IMR-90 (cell line): ENCODE measurements around the gene PPP2R5A. TPM values are rescaled to one million over a fixed set of nuclear protein-coding genes. Genes with fewer than 3 reads are reported as not detected.

ENCODE experiments used
- ATAC-seq: fragments of 200-7000 bp; cut with Tn5 transposase; 2 replicates; pipeline ENCODE4 v1.9.1; 2020; ENCODE audit warnings: low read depth, mild to moderate bottlenecking, moderate library complexity
- BruUV-seq: library from RNA; stranded (reverse); fragments of 400-500 nt; replicated peaks from 2 replicates; lab custom pipeline; 2021; lab: Mats Ljungman, UMichigan
- CTCF ChIA-PET: fragments of 300-600 bp; formaldehyde crosslinking; extraction: SDS; loops from one replicate; lab custom pipeline; 2021; ENCODE audit warnings: antibody characterized with exemption; lab: Yijun Ruan, JAX
- POLR2A ChIA-PET: fragments of 300-600 bp; sonication (Branson Sonifier 250); formaldehyde crosslinking; loops from one replicate; lab custom pipeline; 2022; ENCODE audit warnings: antibody characterized with exemption; ENCODE audit not compliant: unreplicated experiment; lab: Charles Lee
- DNase-seq: peaks from one replicate; pipeline ENCODE4 v3.0.0; 2013
- H2AFZ ChIP-seq: replicated peaks from 2 replicates; pipeline ENCODE3; 2013; ENCODE audit warnings: low read length, mild to moderate bottlenecking; ENCODE audit not compliant: poor library complexity
- H2AK5ac ChIP-seq: 2 replicates; pipeline ENCODE4 v1.6.1; 2013; ENCODE audit warnings: low read depth, low read length, inconsistent platforms
- H2AK9ac ChIP-seq: replicated peaks from 2 replicates; pipeline ENCODE3; 2013; ENCODE audit warnings: mild to moderate bottlenecking, low read depth, low read length, moderate library complexity; ENCODE audit not compliant: poor library complexity
- H2BK120ac ChIP-seq: 2 replicates; pipeline ENCODE4 v1.6.1; 2013; ENCODE audit warnings: low read depth, low read length, inconsistent platforms
- H2BK15ac ChIP-seq: 3 replicates; pipeline ENCODE4 v1.6.1; 2013; ENCODE audit warnings: low read depth, low read length, inconsistent platforms
- H2BK20ac ChIP-seq: 2 replicates; pipeline ENCODE4 v1.6.1; 2013; ENCODE audit warnings: low read depth, mild to moderate bottlenecking, inconsistent platforms, low read length, moderate library complexity
- H2BK5ac ChIP-seq: 2 replicates; pipeline ENCODE4 v1.6.1; 2013; ENCODE audit warnings: mild to moderate bottlenecking, low read depth, low read length, inconsistent platforms; ENCODE audit not compliant: poor library complexity, severe bottlenecking
- H3K14ac ChIP-seq: replicated peaks from 2 replicates; pipeline ENCODE4 v1.6.1; 2013; ENCODE audit warnings: low read depth, low read length, inconsistent platforms
- H3K18ac ChIP-seq: 2 replicates; pipeline ENCODE4 v1.6.1; 2013; ENCODE audit warnings: low read depth, low read length, control low read depth
- H3K23ac ChIP-seq: 2 replicates; pipeline ENCODE4 v1.6.1; 2013; ENCODE audit warnings: low read depth, low read length, inconsistent platforms
- H3K27ac ChIP-seq: 2 replicates; pipeline ENCODE4 v1.5.1; 2013; ENCODE audit warnings: mild to moderate bottlenecking, control low read depth, low read length; ENCODE audit not compliant: insufficient read depth
- H3K27me3 ChIP-seq: 2 replicates; pipeline ENCODE4 v1.6.1; 2013; ENCODE audit warnings: low read length; ENCODE audit not compliant: control insufficient read depth, insufficient read depth
- H3K36me3 ChIP-seq: 2 replicates; pipeline ENCODE4 v1.6.1; 2013; ENCODE audit warnings: low read length, mixed read lengths; ENCODE audit not compliant: control insufficient read depth, insufficient read depth
- H3K4ac ChIP-seq: 2 replicates; pipeline ENCODE4 v1.6.1; 2013; ENCODE audit warnings: low read depth, low read length, inconsistent platforms
- H3K4me1 ChIP-seq: 2 replicates; pipeline ENCODE4 v1.6.1; 2013; ENCODE audit warnings: low read length, mixed read lengths; ENCODE audit not compliant: control insufficient read depth, insufficient read depth
- H3K4me2 ChIP-seq: 2 replicates; pipeline ENCODE4 v1.6.1; 2013; ENCODE audit warnings: low read depth, mild to moderate bottlenecking, control low read depth, low read length, moderate library complexity
- H3K4me3 ChIP-seq: 2 replicates; pipeline ENCODE4 v1.5.1; 2013; ENCODE audit warnings: low read depth, mild to moderate bottlenecking, control low read depth, low read length, moderate library complexity; ENCODE audit not compliant: insufficient read depth
- H3K56ac ChIP-seq: 2 replicates; pipeline ENCODE4 v1.6.1; 2013; ENCODE audit warnings: low read length, inconsistent platforms; ENCODE audit not compliant: insufficient read depth; ENCODE audit errors: extremely low read depth
- H3K79me1 ChIP-seq, 2 experiments: 2 replicates each; pipeline ENCODE4 v1.6.1; 2013; ENCODE audit warnings: low read length in 2 of 2, inconsistent platforms in 1 of 2, low read depth in 1 of 2
- H3K9ac ChIP-seq: 2 replicates; pipeline ENCODE4 v1.6.1; 2013; ENCODE audit warnings: low read depth, low read length, control low read depth
- H3K9me1 ChIP-seq: 2 replicates; pipeline ENCODE4 v1.6.1; 2013; ENCODE audit warnings: low read length, inconsistent platforms; ENCODE audit not compliant: insufficient read depth
- H3K9me3 ChIP-seq: 2 replicates; pipeline ENCODE4 v1.6.1; 2013; ENCODE audit warnings: low read length; ENCODE audit not compliant: control insufficient read depth, insufficient read depth
- H4K20me1 ChIP-seq: 2 replicates; pipeline ENCODE4 v1.6.1; 2013; ENCODE audit warnings: low read length, inconsistent platforms; ENCODE audit not compliant: insufficient read depth
- H4K5ac ChIP-seq: 2 replicates; pipeline ENCODE4 v1.6.1; 2013; ENCODE audit warnings: mild to moderate bottlenecking, low read depth, low read length, control low read depth
- H4K8ac ChIP-seq, 2 experiments: 2 replicates each; pipeline ENCODE4 v1.6.1; 2013; ENCODE audit warnings: low read depth in 2 of 2, low read length in 2 of 2, control low read depth in 1 of 2, inconsistent platforms in 1 of 2
- H4K91ac ChIP-seq: 2 replicates; pipeline ENCODE4 v1.6.1; 2013; ENCODE audit warnings: low read depth, low read length, inconsistent platforms; ENCODE audit not compliant: insufficient read depth
- BHLHE40 ChIP-seq: fragments of 150-350 bp; IDR thresholded peaks from 2 replicates; pipeline ENCODE4 v1.6.1; 2016; ENCODE audit warnings: mild to moderate bottlenecking, low read depth, low read length
- MAZ ChIP-seq: IDR thresholded peaks from 2 replicates; pipeline ENCODE4 v1.6.1; 2012; ENCODE audit warnings: low read depth, mild to moderate bottlenecking, low read length, improper control_type of control experiment, moderate library complexity, borderline replicate concordance
- RFX5 ChIP-seq: IDR thresholded peaks from 2 replicates; pipeline ENCODE4 v1.8.0; 2012; ENCODE audit warnings: low read depth, mild to moderate bottlenecking, low read length, moderate library complexity
- SMC3 ChIP-seq: fragments of 150-350 bp; IDR thresholded peaks from 2 replicates; pipeline ENCODE4 v1.6.1; 2016; ENCODE audit warnings: low read depth, mild to moderate bottlenecking, antibody characterized with exemption, low read length, moderate library complexity
- WGBS, 2 experiments: methylation state at CpG; one replicate each; pipeline versions ENCODE4 v1.1.5 to v1.1.7; 2013; ENCODE audit warnings: missing lambda C conversion rate in 2 of 2; ENCODE audit not compliant: insufficient read length in 1 of 2; ENCODE audit errors: extremely low coverage in 2 of 2; 5-methylcytosine and 5-hydroxymethylcytosine counted together
- dilution Hi-C: fragments of 300-500 bp; cut with HindIII; formaldehyde crosslinking; loops from one replicate; pipeline ENCODE4 v1.14.3; 2018; ENCODE audit warnings: low sequenced_read_pairs; ENCODE audit not compliant: unreplicated experiment
- in situ Hi-C: fragments of 300-500 bp; cut with MboI; formaldehyde crosslinking; loops from 3 replicates; pipeline ENCODE4 v1.14.3; 2019; ENCODE audit warnings: low sequenced_read_pairs, inconsistent platforms, mixed read lengths
- intact Hi-C: fragments of 100-400 bp; cut with micrococcal nuclease; formaldehyde crosslinking; loops from 2 replicates; pipeline ENCODE4 v1.10.0; 2022
- polyA plus RNA-seq, 3 experiments: library from polyadenylated mRNA; depleted of rRNA; stranded (reverse); fragments of >200 nt; gene quantifications; 2 replicates each; pipeline ENCODE4 v1.2.3, GENCODE V29; 2012; ENCODE audit warnings: low replicate concordance in 1 of 3
- total RNA-seq: library from RNA; depleted of rRNA; stranded (reverse); fragments of >200 nt; gene quantifications from 2 replicates; pipeline ENCODE4 v1.2.3, GENCODE V29; 2012
- TF ChIP-seq, protein P1 (sequence below): fragments of 150-350 bp; IDR thresholded peaks from 2 replicates; pipeline ENCODE4 v1.6.1; 2016; ENCODE audit warnings: low read depth, mild to moderate bottlenecking, low read length, moderate library complexity, borderline replicate concordance

The PPP2R5A gene
- total and polyA plus RNA-seq, 2 of the 4 experiments (the other 2 are of a cell fraction) = 8.4 to 12.6 TPM

DNA sequence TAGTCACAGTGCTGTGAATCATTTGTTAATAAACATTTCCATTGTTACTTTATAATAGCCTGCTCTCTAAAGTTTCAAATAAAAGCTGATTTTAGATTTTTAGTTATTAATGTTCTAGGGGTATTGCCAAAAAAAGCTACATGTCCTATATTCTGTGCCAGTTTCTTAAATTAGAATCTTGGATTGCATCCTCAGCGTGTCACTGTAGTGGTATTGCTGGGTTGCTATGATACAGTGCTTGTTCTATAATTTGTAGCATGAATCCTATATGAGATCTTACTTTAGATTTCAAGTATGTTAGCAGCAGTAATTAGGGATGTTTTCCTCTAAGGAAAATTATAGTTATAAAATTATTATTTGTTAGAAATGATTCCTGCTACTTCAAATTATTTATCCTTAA, 16.4 kb downstream of the PPP2R5A start:
- H3K36me3 ChIP-seq = no peaks in the 10 kb centered on the region
- H3K4ac ChIP-seq = no peak overlapping the region
- intact Hi-C loops = no loop called here
- H3K27ac ChIP-seq = no peak overlapping the region
- dilution Hi-C loops = no loop called here
- ChIA-PET POLR2A (no interaction called here), CTCF (interaction anchor here (0.6 to 1.3 kb wide), 2 partner anchors 16 to 231 kb away, joined by 3 read pairs; no protein-coding TSS in a partner anchor)
- no peak for ATAC-seq
- no peaks in the 10 kb centered on the region for H3K9me1 ChIP-seq
- no peak overlapping the region for H3K9ac ChIP-seq
- H3K14ac ChIP-seq = no peak overlapping the region
- H2BK15ac ChIP-seq = no peak overlapping the region
- H3K56ac ChIP-seq = no peak overlapping the region
- H3K4me3 ChIP-seq = no peak overlapping the region
- BruUV-seq = no TSS peak
- H2AK5ac ChIP-seq = no peak overlapping the region
- H3K23ac ChIP-seq = no peak overlapping the region
- H3K79me1 ChIP-seq = peaks cover 4 to 25% of the 10 kb centered on the region in 2 experiments
- H2BK5ac ChIP-seq = no peak overlapping the region
- H3K4me1 ChIP-seq = no peaks in the 10 kb centered on the region
- H2AK9ac ChIP-seq = no peak overlapping the region
- H3K27me3 ChIP-seq = no peaks in the 10 kb centered on the region
- H3K18ac ChIP-seq = no peak overlapping the region
- no peak overlapping the region for H2BK120ac ChIP-seq
- WGBS, 2 experiments = no CpG with 5 or more reads among the region's 1 CpG
- no peak overlapping the region for H4K8ac ChIP-seq
- no peak overlapping the region for H4K91ac ChIP-seq
- no peak for TF ChIP-seq MAZ
- no peak for TF ChIP-seq SMC3
- TF ChIP-seq, protein P1, sequence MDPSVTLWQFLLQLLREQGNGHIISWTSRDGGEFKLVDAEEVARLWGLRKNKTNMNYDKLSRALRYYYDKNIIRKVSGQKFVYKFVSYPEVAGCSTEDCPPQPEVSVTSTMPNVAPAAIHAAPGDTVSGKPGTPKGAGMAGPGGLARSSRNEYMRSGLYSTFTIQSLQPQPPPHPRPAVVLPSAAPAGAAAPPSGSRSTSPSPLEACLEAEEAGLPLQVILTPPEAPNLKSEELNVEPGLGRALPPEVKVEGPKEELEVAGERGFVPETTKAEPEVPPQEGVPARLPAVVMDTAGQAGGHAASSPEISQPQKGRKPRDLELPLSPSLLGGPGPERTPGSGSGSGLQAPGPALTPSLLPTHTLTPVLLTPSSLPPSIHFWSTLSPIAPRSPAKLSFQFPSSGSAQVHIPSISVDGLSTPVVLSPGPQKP = no peak
- TF ChIP-seq RFX5 = no peak
- TF ChIP-seq BHLHE40 = no peak
- peaks cover 18% of the 10 kb centered on the region for H4K20me1 ChIP-seq
- in situ Hi-C loops = no loop called here
- H3K9me3 ChIP-seq = no peaks in the 10 kb centered on the region
- no peak overlapping the region for H3K4me2 ChIP-seq
- DNase-seq = no peak
- H2AFZ ChIP-seq = no peak overlapping the region
- no peak overlapping the region for H2BK20ac ChIP-seq
- H4K5ac ChIP-seq = no peak overlapping the region
